Skeletal muscle satellite cell (primary cell): ENCODE data around the gene PDE2A.

ENCODE experiments used
- H3K27me3 ChIP-seq: 2 replicates; pipeline ENCODE4 v1.7.0; 2013; ENCODE audit warnings: low read length; ENCODE audit not compliant: control insufficient read depth, insufficient read depth
- H3K36me3 ChIP-seq: 2 replicates; pipeline ENCODE4 v1.7.0; 2013; ENCODE audit warnings: mild to moderate bottlenecking, control low read depth, low read length; ENCODE audit not compliant: insufficient read depth
- H3K4me1 ChIP-seq: 2 replicates; pipeline ENCODE4 v1.7.0; 2013; ENCODE audit warnings: low read length; ENCODE audit not compliant: control insufficient read depth, insufficient read depth
- H3K4me2 ChIP-seq: 2 replicates; pipeline ENCODE4 v1.7.0; 2013; ENCODE audit warnings: mild to moderate bottlenecking, low read length
- H3K4me3 ChIP-seq: 2 replicates; pipeline ENCODE4 v1.7.0; 2013; ENCODE audit warnings: low read length
- H3K9ac ChIP-seq: 2 replicates; pipeline ENCODE4 v1.7.0; 2013; ENCODE audit warnings: mild to moderate bottlenecking, low read depth, low read length, moderate library complexity
- H3K9me3 ChIP-seq: replicated peaks from 2 replicates; pipeline ENCODE4 v1.7.0; 2013; ENCODE audit warnings: mild to moderate bottlenecking, control low read depth, low read length

Gene PDE2A

DNA sequence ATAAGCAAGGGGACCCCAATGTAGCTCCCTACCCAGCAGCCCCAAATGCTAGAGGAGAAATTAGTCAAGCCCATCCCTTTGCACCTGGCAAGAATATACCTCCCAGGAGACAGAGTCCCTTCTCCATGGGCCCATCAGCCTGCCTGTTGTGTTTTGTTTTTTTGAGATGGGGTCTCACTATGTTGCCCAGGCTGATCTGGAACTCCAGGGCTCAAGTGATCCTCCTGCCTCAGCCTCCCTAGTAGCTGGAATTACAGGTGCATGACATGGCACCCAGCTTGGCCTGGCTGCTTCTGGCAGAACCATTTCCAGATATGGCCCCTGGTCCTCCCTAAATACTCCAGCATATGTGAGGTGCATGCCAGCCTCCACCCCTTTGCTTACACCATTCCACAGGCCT lies 22.1 kb downstream of the PDE2A start:
- Histone ChIP-seq H3K9ac (no peak overlapping the region), H3K9me3 (no peaks in the 10 kb centered on the region), H3K4me3 (no peak overlapping the region), H3K27me3 (peaks cover 56% of the 10 kb centered on the region), H3K4me1 (no peaks in the 10 kb centered on the region), H3K36me3 (no peaks in the 10 kb centered on the region), H3K4me2 (no peak overlapping the region)

DNA sequence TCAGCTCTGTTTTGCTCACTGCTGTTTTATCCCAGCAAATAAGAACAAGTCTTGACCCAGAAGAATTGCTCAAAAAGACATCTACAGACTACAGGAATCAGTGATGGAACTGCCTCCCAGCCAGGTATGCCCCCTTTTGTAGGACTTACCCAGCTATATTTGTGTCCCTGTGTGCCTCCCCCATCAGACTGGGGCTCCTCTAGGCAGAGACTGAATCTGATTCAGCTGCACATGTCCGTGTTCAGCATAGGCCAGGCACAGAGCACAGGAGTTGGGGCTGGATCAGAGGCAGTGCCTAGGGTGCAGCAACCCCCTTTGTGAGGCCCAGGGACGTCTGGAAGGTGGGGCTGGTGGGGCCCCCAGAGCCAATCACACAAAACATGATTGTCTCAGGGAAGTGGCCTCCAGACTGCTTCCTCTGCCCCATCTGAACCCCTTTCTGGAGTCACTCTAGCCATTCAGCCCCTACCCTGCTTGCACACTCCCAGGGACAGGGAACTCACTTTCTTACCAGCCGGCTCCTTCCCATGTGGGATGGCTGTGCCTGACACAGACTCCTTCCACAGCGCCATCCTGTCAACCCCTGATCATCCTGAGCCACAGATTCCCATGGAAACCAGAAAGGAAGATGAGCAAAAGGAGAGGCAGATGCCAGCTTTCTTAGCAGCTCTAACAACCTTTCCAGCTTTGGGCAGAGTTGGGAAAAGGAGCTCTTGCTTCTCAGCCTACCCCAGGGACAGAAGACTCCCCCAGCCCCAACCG lies 24.8 kb downstream of the PDE2A start:
- Histone ChIP-seq H3K4me2 (no peak overlapping the region), H3K4me3 (no peak overlapping the region), H3K9me3 (no peaks in the 10 kb centered on the region), H3K36me3 (no peaks in the 10 kb centered on the region), H3K9ac (no peak overlapping the region), H3K27me3 (peaks cover 45% of the 10 kb centered on the region), H3K4me1 (no peaks in the 10 kb centered on the region)

DNA sequence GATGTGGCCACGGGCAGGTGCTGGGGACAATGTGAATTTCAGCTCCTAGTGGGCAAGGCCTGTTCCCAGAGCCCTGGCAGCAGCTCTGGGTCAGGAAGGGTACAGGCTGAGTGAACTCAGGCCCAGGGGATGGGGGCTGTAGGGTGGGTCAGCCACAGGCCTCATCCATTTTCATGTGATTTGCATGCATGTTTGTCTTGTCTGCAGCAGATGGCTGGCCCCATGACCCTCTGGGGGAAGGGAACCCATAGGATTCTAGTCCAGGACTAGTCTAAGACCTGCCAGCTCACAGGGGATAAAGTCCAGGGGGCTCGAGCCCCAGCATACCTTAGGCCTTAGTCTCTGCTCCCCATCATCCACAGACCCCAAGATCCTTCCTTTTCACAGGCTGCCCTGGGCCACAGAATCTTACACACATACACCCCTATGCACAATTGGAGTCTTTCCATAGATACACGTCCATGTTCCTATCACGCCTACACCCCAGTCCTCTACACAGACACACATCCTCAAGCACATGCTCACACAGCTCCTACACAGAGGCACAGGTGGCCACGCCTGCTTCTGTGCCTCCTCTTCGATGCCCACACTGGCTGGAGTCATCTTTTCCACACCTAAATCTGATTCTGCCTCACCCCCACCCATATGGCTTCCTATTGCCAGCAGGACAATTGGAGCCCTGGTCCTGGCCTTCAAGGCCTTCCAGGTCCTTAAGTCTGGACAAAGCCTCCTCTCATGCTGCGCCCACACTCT lies 25.7 kb downstream of the PDE2A start:
- Histone ChIP-seq H3K9me3 (no peaks in the 10 kb centered on the region), H3K4me2 (no peak overlapping the region), H3K36me3 (no peaks in the 10 kb centered on the region), H3K9ac (no peak overlapping the region), H3K4me1 (peaks cover 2% of the 10 kb centered on the region), H3K4me3 (no peak overlapping the region), H3K27me3 (peaks cover 40% of the 10 kb centered on the region)

DNA sequence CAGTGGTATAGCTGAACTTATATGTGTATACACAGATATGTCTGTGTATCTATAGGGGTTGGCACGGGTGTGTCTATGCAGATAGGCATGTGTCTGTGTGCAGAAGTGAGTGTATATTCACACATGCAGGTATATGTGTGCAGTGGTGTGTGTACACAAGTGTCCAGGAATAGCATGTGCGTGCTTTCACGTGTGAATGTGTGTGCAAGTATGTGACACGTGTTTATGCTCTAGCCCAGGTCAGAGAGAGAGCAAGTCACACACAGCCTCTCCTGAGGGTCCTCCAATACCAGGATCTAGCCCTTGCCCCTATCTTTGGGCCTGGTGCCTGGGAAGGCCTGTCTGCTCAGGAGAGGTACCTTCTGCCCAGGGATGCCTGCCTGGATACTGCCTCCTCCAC lies 26.3 kb downstream of the PDE2A start:
- H3K36me3 ChIP-seq: no peaks in the 10 kb centered on the region
- no peak overlapping the region for H3K9ac ChIP-seq
- H3K4me3 ChIP-seq: no peak overlapping the region
- no peaks in the 10 kb centered on the region for H3K9me3 ChIP-seq
- H3K27me3 ChIP-seq: peaks cover 33% of the 10 kb centered on the region
- H3K4me1 ChIP-seq: peaks cover 9% of the 10 kb centered on the region
- no peak overlapping the region for H3K4me2 ChIP-seq

DNA sequence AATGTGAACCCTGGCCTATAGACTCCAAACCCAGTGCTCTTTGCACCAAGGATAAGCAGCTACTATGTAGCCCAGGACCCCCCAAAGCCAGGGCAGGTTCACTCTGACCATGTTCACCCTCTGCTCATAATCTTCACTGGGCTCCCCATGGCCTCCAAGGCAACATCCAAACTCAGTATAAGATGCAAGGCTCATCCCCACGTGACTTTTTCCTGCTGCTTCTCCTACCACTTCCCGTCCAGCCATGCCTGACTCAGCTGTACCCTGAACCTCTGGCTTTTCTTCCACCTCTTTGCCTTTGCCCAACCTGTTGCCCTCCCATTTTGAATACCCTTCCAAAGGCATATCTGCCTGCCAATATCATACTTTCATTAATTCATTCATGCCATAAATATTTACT lies 27.8 kb downstream of the PDE2A start:
- Histone ChIP-seq H3K36me3 (no peaks in the 10 kb centered on the region), H3K4me2 (no peak overlapping the region), H3K4me3 (no peak overlapping the region), H3K9ac (no peak overlapping the region), H3K4me1 (peaks cover 14% of the 10 kb centered on the region), H3K27me3 (peaks cover 25% of the 10 kb centered on the region), H3K9me3 (no peaks in the 10 kb centered on the region)

DNA sequence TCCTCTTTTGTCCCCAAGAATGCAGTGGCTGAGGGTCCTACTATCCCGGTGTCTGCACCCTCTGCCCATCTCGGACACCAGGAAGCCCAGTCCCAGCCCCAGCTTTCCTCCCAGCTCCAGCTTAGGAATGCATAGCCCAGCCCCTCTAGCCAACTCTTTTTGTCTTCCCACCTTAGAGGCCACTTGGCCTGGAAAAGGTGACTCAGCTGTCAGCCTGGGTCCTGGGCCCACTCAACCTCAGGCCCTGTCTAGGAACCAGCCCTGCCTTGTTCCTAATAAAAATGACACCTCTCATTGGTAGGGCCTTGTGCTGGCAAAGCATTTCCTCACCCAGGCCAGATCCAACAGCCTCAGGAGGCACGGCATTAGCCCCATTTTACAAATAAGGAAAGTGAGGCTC lies 28.2 kb downstream of the PDE2A start:
- Histone ChIP-seq H3K4me1 (peaks cover 14% of the 10 kb centered on the region), H3K4me2 (no peak overlapping the region)

DNA sequence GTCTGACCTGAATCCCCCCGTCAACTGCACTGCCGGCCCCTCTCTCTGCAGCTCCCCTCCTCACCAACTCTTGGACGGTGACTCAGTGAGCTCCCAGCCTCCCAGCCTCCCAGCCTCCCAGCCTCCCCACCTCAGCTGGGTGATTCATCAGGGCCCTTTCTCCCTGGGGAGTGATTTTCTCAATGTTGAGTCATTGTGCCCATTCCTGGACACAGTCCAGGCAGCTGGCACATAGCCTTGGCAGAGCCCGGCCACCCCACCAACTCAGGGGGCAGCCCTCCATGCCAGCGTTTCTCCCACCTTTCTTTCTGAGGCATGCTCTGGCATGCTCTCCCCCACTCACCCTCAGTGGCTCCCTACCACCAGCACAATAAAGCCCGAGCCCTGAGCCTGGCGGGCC lies 30.7 kb downstream of the PDE2A start:
- Histone ChIP-seq H3K9me3 (no peaks in the 10 kb centered on the region), H3K4me2 (peak overlapping the region; percentile 89), H3K27me3 (peaks cover 35% of the 10 kb centered on the region), H3K4me3 (no peak overlapping the region), H3K4me1 (peaks cover 14% of the 10 kb centered on the region), H3K36me3 (no peaks in the 10 kb centered on the region), H3K9ac (no peak overlapping the region)

More for the DNA sequence above, 28.2 kb downstream of the PDE2A start:
- Histone ChIP-seq H3K9ac (no peak overlapping the region), H3K36me3 (no peaks in the 10 kb centered on the region), H3K4me3 (no peak overlapping the region), H3K27me3 (peaks cover 25% of the 10 kb centered on the region), H3K9me3 (no peaks in the 10 kb centered on the region)

DNA sequence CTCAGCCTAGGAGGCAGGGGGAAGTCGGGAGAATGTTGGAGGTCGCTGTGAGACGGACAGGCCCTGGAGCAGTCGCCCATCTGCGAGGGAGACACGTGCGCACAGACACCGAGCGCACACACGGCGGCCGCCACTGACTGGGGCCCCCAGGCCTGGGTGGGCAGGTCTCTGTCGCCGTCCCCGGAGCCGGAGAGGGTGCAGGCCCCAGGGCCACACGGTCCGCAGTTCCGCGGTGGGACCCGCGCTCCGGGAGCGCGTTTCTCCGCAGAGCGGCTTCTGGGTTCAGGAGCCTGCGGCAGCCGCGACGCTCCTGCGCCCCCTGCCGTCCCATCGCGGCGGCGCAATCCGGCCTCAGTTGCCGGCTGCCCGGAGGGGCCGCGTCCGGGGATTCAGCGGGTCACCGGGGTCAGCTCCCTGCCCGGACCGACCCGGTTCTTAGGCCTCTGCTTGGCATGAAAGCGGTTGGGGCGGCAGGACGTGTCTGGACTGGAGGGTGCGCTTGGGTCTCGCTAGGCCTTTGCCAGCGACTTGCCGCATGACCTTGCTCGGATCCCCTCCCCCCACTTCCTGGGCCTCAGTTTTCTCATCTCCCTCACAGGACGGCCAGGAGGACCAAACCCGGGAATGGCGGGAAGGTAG lies 31.2 kb downstream of the PDE2A start:
- H3K27me3 ChIP-seq: peaks cover 41% of the 10 kb centered on the region
- no peaks in the 10 kb centered on the region for H3K36me3 ChIP-seq
- H3K4me2 ChIP-seq: peak overlapping the region; percentile 89
- peak overlapping the region; percentile 60 for H3K4me3 ChIP-seq
- H3K4me1 ChIP-seq: peaks cover 14% of the 10 kb centered on the region
- no peak overlapping the region for H3K9ac ChIP-seq
- H3K9me3 ChIP-seq: no peaks in the 10 kb centered on the region

DNA sequence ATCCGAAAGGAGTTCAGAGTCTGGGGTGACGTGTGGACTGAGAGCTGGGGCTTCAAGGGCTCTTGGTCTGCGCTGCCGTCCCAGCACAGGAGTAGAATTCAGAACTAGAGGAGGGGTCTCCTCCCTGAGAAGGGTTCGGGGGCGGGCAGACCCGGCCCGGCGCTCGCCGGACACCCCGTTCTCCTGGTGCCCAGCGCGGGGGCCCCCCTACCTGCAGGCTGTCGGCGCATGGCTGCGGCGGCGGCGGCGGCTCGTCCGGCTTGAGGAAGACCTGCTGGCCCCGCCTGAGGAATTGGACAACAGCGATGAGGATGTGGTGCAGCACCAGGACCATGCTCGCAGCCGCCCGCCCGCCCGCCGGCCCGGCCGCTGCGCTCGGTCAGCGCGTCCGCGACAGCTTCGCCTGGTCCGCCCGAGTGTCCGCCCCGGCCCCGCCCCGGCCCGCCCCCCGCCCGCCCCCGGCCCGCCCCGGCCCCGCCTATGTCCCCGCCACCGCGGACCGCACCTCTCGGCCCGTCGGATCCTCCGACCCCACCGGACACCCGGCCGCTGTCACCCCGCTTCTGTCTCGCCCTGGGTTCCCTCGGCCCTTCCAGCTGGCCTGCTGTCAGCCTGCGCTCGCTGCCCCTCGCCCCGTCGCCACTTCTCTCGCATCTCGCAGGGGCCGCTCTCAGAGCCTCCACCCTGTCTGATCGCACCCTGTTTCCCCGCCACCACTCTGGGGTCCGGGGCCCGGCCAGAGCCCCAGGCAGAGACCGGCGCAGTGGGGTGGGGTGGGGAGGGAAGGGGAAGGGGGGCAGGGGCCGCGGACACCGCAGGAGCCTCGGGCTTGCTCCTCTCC lies 32.0 kb downstream of the PDE2A start:
- H3K9me3 ChIP-seq: no peaks in the 10 kb centered on the region
- H3K4me1 ChIP-seq: peaks cover 14% of the 10 kb centered on the region
- peaks cover 48% of the 10 kb centered on the region for H3K27me3 ChIP-seq
- peak overlapping the region; percentile 89 for H3K4me2 ChIP-seq
- H3K36me3 ChIP-seq: no peaks in the 10 kb centered on the region
- H3K4me3 ChIP-seq: peak overlapping the region; percentile 60
- no peak overlapping the region for H3K9ac ChIP-seq

DNA sequence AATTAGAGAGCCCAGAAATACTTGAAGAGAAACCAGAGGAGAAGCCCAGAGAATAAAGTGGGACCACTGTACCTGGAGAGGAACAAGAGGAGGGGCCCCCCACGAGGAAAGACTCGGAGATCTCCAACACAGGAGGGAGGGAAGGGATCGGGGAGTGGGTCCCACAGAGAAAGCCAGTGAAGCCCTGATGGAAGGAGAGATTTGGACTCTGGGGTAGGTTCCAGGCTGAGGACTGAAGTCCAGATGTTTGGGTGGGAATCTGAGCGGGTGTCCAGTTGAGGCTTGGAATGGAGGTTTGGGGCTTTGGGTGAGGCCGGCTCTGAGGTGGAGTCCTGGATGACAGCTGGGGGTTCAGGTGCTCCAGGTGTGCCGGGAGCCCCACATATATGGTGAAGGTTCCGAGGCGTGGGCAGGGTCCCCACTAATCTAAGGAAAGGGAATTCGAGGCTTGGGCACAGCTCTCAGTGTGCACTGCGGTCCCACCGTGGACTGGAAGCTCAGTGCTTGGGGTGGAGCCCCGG lies 32.6 kb downstream of the PDE2A start:
- Histone ChIP-seq H3K4me1 (peaks cover 14% of the 10 kb centered on the region), H3K4me3 (no peak overlapping the region), H3K4me2 (peak overlapping the region; percentile 89), H3K36me3 (no peaks in the 10 kb centered on the region), H3K9me3 (no peaks in the 10 kb centered on the region), H3K9ac (no peak overlapping the region), H3K27me3 (peaks cover 55% of the 10 kb centered on the region)
